ENCODE results near the gene PIK3R4.

Gene PIK3R4

GRCh38 chr3:130712718-130713423, 33.8 kb downstream of the PIK3R4 start:
- H3K27ac ChIP-seq: no peak overlapping the region
- H3K36me3 ChIP-seq (ENCODE audit: insufficient read depth): no peaks in the 10 kb centered on the region
- no peak for TF ChIP-seq CTCF (conservative IDR thresholded peaks at IDR 0.05; ENCODE audit: low read depth, low read length)
- H3K4me1 ChIP-seq (ENCODE audit: low read depth, poor library complexity, severe bottlenecking): no peaks in the 10 kb centered on the region
- no peak overlapping the region for H3K9ac ChIP-seq
- H3K79me2 ChIP-seq (ENCODE audit: insufficient read depth, low read depth): no peaks in the 10 kb centered on the region
- no peak overlapping the region for H2AFZ ChIP-seq (ENCODE audit: low read depth)
- H3K27me3 ChIP-seq (ENCODE audit: insufficient read depth, low read depth): no peaks in the 10 kb centered on the region
- H3K4me2 ChIP-seq: no peak overlapping the region
- no peaks in the 10 kb centered on the region for H4K20me1 ChIP-seq (ENCODE audit: insufficient read depth)
- H3K4me3 ChIP-seq (IDR thresholded peaks at IDR 0.05; ENCODE audit: insufficient read depth, low read depth, low read length): no peak overlapping the region

GRCh38 chr3:130711565-130712324, 34.9 kb downstream of the PIK3R4 start:
- no peak overlapping the region for H3K4me2 ChIP-seq
- H3K79me2 ChIP-seq (ENCODE audit: insufficient read depth, low read depth): no peaks in the 10 kb centered on the region
- H3K27ac ChIP-seq: no peak overlapping the region
- H3K4me1 ChIP-seq (ENCODE audit: low read depth, poor library complexity, severe bottlenecking): no peaks in the 10 kb centered on the region
- H3K9ac ChIP-seq: no peak overlapping the region
- H3K27me3 ChIP-seq (ENCODE audit: insufficient read depth, low read depth): no peaks in the 10 kb centered on the region
- TF ChIP-seq CTCF (conservative IDR thresholded peaks at IDR 0.05; ENCODE audit: low read depth, low read length): no peak
- no peaks in the 10 kb centered on the region for H4K20me1 ChIP-seq (ENCODE audit: insufficient read depth)
- H2AFZ ChIP-seq (ENCODE audit: low read depth): no peak overlapping the region
- no peaks in the 10 kb centered on the region for H3K36me3 ChIP-seq (ENCODE audit: insufficient read depth)
- H3K4me3 ChIP-seq (IDR thresholded peaks at IDR 0.05; ENCODE audit: insufficient read depth, low read depth, low read length): no peak overlapping the region

- H3K27me3 ChIP-seq (ENCODE audit: insufficient read depth, low read depth): no peaks in the 10 kb centered on the region
- no peak overlapping the region for H2AFZ ChIP-seq (ENCODE audit: low read depth)
- no peak overlapping the region for H3K4me3 ChIP-seq (IDR thresholded peaks at IDR 0.05; ENCODE audit: insufficient read depth, low read depth, low read length)
- no peaks in the 10 kb centered on the region for H3K36me3 ChIP-seq (ENCODE audit: insufficient read depth)
- no peak overlapping the region for H3K9ac ChIP-seq
- no peaks in the 10 kb centered on the region for H3K4me1 ChIP-seq (ENCODE audit: low read depth, poor library complexity, severe bottlenecking)
- no peak overlapping the region for H3K27ac ChIP-seq
- no peak for TF ChIP-seq CTCF (conservative IDR thresholded peaks at IDR 0.05; ENCODE audit: low read depth, low read length)
- H3K79me2 ChIP-seq (ENCODE audit: insufficient read depth, low read depth): no peaks in the 10 kb centered on the region
- no peaks in the 10 kb centered on the region for H4K20me1 ChIP-seq (ENCODE audit: insufficient read depth)
- H3K4me2 ChIP-seq: no peak overlapping the region
Measured at GRCh38 chr3:130709671-130710070, 37.0 kb downstream of the PIK3R4 start.

GRCh38 chr3:130707902-130708601, 38.6 kb downstream of the PIK3R4 start:
- TF ChIP-seq CTCF (conservative IDR thresholded peaks at IDR 0.05; ENCODE audit: low read depth, low read length): no peak
- H3K9ac ChIP-seq: no peak overlapping the region

More at GRCh38 chr3:130707902-130708601, 38.6 kb downstream of the PIK3R4 start:
- no peak overlapping the region for H2AFZ ChIP-seq (ENCODE audit: low read depth)
- H3K4me1 ChIP-seq (ENCODE audit: low read depth, poor library complexity, severe bottlenecking): no peaks in the 10 kb centered on the region
- no peak overlapping the region for H3K4me3 ChIP-seq (IDR thresholded peaks at IDR 0.05; ENCODE audit: insufficient read depth, low read depth, low read length)
- H3K27me3 ChIP-seq (ENCODE audit: insufficient read depth, low read depth): no peaks in the 10 kb centered on the region
- no peaks in the 10 kb centered on the region for H4K20me1 ChIP-seq (ENCODE audit: insufficient read depth)
- no peaks in the 10 kb centered on the region for H3K36me3 ChIP-seq (ENCODE audit: insufficient read depth)
- no peak overlapping the region for H3K4me2 ChIP-seq
- no peak overlapping the region for H3K27ac ChIP-seq
- no peaks in the 10 kb centered on the region for H3K79me2 ChIP-seq (ENCODE audit: insufficient read depth, low read depth)
